OCI-LY7 (cell line): ENCODE measurements around the gene ZC3H8.

ENCODE experiments used
- EZH2phosphoT487 ChIP-seq: fragments of 200-600 bp; sonication (generic); IDR thresholded peaks from 2 replicates; pipeline ENCODE4 v1.6.1; 2018; ENCODE audit warnings: low read depth, borderline replicate concordance, mild to moderate bottlenecking, mixed run types, antibody characterized with exemption, low read length, moderate library complexity, mixed read lengths
- TF ChIP-seq, protein P1 (sequence below): fragments of 200-600 bp; sonication (generic); conservative IDR thresholded peaks from 2 replicates; pipeline ENCODE4 v1.5.1; 2014; ENCODE audit warnings: mild to moderate bottlenecking, antibody characterized with exemption, low read length, moderate library complexity, mixed read lengths

GRCh38 chr2:112301171-112301584, 46.3 kb upstream of the ZC3H8 start:
- TF ChIP-seq, protein P1, sequence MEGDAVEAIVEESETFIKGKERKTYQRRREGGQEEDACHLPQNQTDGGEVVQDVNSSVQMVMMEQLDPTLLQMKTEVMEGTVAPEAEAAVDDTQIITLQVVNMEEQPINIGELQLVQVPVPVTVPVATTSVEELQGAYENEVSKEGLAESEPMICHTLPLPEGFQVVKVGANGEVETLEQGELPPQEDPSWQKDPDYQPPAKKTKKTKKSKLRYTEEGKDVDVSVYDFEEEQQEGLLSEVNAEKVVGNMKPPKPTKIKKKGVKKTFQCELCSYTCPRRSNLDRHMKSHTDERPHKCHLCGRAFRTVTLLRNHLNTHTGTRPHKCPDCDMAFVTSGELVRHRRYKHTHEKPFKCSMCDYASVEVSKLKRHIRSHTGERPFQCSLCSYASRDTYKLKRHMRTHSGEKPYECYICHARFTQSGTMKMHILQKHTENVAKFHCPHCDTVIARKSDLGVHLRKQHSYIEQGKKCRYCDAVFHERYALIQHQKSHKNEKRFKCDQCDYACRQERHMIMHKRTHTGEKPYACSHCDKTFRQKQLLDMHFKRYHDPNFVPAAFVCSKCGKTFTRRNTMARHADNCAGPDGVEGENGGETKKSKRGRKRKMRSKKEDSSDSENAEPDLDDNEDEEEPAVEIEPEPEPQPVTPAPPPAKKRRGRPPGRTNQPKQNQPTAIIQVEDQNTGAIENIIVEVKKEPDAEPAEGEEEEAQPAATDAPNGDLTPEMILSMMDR: no peak
- no peak for TF ChIP-seq EZH2phosphoT487
